Epithelial cell of proximal tubule (primary cell): ENCODE results near the gene SLC4A8. TPM values are rescaled to one million over a fixed set of nuclear protein-coding genes. Genes with fewer than 3 reads are reported as not detected.
A peak's percentile ranks its signal among the peaks of the same experiment; 100 is the strongest.

Experiments
- DNase-seq: peaks from one replicate; pipeline ENCODE4 v3.0.0-alpha.2; 2011; ENCODE audit warnings: low read depth
- H3K4me3 ChIP-seq: 2 replicates; pipeline ENCODE4 v1.5.1; 2011; ENCODE audit warnings: low read depth, mild to moderate bottlenecking, low read length
- total RNA-seq: library from RNA; depleted of rRNA; stranded (reverse); fragments of >200 nt; gene quantifications from 2 replicates; pipeline ENCODE4 v1.2.3, GENCODE V29; 2015
- TF ChIP-seq, protein P1 (sequence below): conservative IDR thresholded peaks from 2 replicates; pipeline ENCODE4 v1.5.1; 2012; ENCODE audit warnings: low read depth, mild to moderate bottlenecking, low read length

The SLC4A8 gene
- total RNA-seq, 1 donor from 2014 or later, result 0.86 TPM

DNA sequence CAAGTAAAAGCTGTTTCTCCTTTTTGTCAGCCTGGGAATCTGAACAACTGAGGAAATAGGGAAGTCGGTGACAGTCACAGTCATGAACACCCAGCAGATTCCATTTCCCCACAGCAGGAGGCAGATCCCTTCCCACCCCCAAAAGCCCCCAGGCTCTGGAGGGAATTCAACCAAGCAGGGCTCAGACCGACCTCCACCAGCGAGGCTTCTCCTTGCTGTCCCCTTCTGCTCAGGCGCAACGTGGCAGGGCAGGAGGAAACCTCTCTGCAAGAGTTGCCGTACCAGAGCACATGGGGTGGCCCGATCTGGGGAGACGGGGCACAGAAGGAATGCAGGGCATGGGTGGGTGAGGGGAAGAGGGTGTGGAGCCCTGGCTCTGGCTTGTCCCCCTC is 33.7 kb upstream of the SLC4A8 start:
- H3K4me3 ChIP-seq, result peak overlapping the region; percentile 71
- TF ChIP-seq, protein P1, sequence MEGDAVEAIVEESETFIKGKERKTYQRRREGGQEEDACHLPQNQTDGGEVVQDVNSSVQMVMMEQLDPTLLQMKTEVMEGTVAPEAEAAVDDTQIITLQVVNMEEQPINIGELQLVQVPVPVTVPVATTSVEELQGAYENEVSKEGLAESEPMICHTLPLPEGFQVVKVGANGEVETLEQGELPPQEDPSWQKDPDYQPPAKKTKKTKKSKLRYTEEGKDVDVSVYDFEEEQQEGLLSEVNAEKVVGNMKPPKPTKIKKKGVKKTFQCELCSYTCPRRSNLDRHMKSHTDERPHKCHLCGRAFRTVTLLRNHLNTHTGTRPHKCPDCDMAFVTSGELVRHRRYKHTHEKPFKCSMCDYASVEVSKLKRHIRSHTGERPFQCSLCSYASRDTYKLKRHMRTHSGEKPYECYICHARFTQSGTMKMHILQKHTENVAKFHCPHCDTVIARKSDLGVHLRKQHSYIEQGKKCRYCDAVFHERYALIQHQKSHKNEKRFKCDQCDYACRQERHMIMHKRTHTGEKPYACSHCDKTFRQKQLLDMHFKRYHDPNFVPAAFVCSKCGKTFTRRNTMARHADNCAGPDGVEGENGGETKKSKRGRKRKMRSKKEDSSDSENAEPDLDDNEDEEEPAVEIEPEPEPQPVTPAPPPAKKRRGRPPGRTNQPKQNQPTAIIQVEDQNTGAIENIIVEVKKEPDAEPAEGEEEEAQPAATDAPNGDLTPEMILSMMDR, result no peak
- DNase-seq, result no peak

DNA sequence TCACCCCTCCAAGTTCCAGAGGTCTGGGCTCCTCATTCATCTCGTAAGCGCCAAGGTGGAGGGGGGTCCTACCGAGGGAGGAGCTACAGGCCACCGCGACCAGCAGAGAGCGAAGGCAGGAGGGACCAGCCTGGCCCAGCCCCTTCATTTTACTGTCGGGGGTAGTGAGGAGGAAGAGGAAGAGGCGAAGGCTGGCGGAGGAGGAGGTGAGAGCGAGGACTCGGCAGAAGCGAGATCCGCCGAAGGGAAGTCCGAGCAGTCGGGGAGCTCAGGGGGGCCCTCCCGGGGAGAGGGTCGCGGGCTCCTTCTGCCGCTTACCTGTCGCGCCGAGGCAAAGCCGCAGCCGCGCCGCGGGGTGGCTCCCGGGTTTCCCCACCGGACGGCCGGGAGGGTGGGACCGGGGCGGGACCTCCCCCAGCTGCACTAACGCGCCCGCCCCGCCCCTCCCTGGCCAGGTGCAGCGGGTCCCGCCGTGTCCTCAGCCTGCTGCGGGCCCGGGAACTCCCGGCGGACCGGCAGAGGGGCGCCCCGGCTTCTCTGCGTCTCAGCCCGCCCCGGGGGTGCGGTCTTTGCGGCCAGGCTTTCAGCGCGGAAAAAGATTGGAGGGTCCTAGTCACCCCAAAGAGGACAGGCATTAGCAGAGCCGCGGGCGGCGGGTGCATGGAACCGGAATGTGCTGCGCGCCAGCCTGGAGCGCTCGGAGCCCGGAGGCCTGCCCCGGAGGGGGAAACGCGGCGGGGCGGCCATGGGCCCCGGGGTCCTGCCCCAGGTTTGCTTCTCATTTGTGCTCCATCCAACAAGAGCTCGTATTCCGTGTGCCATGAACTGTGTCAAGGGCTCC is 33.1 kb upstream of the SLC4A8 start, which contains the start of gene GALNT6:
GALNT6 (minus strand) TSS at position 124 of the 841 bp plus-strand sequence. CDS start 11,625 bp downstream, outside the sequence.
- TF ChIP-seq, protein P1, result no peak
- peak within 1 kb of the TSS; percentile 71 for H3K4me3 ChIP-seq
- DNase-seq, result no peak

DNA sequence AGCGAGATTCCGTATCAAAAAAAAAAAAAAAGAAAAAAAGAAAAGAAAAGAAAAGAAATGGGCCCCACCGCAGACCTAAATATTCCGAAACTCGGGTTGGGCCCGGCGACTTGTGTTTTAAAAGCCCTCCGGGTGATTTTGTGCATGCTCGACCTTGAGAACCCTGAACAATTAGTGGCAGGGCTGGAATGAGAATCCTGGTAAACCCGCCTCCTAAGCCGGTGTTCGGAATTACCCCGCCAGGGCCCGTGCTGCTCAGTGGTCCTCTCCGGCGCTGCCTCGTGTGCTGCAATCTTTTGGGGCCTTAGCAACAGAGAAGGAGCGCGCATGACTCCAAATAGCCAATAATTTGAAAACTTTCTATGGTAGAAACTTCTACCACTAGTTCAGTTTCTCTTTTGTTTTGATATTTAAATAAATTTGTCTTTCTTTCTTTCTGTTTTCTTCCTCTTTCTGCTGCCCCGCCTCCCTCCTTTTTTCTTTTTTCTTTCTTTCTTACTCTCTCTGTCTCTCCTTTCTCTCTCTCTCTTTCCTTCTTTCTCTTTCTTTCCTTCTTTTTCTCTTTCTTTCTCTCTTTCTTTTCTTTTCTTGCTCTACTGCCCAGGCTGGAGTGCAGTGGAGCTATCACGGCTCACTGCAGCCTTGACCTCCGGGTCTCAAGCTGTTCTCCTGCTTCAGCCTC is 31.9 kb upstream of the SLC4A8 start:
- TF ChIP-seq, protein P1, result no peak
- peak overlapping the region; percentile 29 for H3K4me3 ChIP-seq
- DNase-seq, result no peak

DNA sequence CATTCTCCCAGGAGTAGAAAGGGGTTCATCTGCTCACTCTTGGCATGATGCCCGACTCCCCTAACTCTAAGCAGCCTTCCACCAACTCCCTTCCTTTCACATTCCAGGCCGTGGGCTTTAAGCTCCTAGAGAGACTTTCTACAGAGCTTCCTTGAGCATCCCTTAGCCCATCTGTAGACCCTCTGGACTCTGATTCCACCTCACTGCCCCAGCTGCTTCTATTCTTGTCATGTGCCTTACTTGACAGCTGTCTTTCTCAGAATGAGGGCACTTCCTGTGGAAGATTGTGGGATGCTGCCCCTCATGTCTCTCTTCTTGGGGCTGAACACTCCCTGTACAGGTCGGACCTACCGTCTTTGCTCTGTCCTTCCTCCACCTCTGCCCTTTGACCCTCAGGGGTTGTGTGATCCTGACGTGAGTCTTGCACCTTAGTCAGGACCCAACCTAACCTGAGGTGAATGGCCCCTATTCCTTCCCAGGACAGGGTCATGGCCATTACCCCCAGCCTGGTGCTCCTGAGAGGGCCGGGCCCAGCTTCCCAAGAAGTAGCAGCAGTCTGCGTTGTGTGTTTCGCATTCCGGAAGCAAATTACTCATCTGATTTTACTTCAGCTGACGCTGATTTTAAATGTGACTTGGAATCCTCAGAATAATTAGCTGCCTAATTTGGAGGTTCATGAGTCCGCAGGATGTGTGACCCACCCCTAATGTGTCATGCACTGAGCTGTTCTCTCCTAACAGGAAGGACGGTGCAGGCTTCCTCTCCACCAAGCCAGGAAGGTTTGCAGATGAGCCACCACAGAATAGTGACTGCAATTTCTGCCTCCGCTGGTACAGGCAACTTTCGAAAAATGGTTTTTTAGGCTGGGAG is 30.7 kb upstream of the SLC4A8 start:
- peak; percentile 55 for DNase-seq
- H3K4me3 ChIP-seq, result no peak overlapping the region
- TF ChIP-seq, protein P1, result no peak

DNA sequence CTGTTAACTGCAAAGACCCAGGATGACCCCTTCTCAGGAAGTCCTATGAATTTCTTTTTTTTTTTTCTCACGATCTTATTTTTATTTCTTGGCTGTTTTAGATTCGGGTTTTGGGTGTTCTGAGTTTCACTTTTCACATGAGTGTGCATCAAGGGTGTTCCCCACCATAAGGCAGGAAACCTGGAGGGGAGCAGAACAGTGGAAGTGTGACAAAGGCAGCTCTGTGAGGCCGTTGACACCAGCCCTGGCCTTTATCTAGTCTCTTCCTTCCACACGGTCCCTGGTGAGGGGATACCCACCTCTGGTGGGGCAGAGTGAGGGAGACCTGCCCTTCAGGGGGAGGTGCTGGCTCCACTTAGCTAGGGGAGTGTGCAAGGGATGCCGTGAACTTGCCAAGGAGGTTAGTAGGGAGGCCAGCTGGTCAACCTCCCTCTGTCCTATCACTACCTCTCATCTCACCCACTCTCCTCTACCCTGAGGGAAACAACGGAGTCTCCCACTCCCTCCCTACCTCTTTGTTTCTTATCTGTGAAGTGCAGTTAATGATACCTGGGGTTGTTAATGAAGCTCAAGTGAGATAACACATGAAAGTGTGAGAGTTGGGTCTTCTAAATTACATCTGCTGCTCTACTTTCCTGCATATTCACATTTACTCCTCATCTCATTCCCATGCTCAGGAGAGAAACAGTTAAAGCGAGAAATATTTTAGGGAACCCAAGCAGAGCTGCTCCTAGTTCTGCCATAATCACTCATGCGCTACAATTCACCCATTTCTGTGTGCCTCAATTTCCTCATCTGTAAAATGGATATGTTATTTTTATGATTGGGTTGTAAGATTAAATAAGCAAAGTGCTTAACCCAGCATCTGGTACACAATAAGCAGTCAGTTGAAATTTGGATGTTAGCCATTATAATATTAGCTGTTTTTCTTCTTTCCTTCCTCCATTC is 29.1 kb upstream of the SLC4A8 start:
- TF ChIP-seq, protein P1, result no peak
- H3K4me3 ChIP-seq, result no peak overlapping the region

DNA sequence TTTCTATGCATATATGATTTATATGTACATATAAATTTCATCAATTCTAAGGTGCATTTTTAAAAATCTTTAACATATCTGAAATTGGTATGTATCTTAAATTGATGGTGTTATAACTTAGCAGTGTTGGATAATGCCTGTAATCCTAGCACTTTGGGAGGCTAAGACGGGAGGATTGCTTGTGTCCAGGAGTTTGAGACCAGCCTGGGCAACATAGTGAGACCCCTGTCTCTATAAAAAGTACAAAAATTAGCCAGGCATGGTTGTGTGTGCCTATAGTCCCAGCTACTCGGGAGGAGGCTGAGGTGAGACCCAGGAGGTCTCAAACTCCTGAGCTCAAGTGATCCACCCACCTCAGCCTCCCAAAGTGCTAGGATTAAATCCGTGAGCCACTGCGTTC is 27.0 kb upstream of the SLC4A8 start:
- no peak for DNase-seq
- TF ChIP-seq, protein P1, result no peak
- H3K4me3 ChIP-seq, result no peak overlapping the region

More for the DNA sequence above, 29.1 kb upstream of the SLC4A8 start:
- no peak for DNase-seq
